HG02884 (cell line): ENCODE results near the gene NOL3.

ENCODE experiments used
- ATAC-seq: cut with Tn5 transposase; IDR thresholded peaks from one replicate; pipeline ENCODE4 v1.9.1; 2021; ENCODE audit warnings: mild to moderate bottlenecking, moderate library complexity; ENCODE audit not compliant: unreplicated experiment

Gene NOL3

DNA sequence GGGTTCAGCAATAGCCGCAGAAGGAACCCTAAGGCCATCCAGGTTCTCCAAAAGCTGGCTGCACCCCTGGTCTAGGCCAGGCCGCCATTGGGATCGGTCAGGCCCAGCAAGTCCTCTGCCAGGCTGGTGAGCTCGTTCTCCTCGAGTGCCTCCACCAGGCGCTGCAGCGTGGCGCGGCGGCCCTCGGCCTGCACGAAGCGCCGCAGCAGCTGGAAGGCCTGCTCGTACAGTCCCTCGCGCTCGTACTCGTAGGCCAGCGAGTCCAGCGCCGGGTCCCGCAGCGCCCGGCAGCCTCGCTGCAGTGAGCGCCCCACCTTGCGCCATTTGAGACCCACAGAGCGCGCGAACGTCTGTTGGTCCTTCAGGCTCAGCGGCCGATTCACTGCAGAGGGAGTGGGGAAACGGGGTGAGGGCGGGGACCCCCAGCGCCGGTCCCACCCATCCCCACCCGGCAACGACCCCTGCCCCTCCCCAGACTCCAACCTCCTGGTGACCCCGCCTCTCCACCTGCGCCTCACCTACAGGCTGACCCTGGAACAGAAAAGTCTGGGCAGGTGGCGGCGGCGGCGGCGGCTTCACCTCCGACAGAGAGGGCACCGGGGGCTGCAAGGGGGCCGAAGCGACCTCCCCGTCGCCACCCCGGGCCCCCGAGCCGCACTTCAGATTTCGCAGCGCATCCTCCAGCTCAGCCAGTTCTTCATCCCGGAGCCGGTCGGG lies 15.6 kb upstream of the NOL3 start:
- ATAC-seq: no peak

GRCh38 chr16:67155295-67156142 lies 14.8 kb upstream of the NOL3 start:
- no peak for ATAC-seq

GRCh38 chr16:67156143-67156844 lies 14.0 kb upstream of the NOL3 start:
- no peak for ATAC-seq

- no peak for ATAC-seq
These were observed 13.1 kb upstream of the NOL3 start for GRCh38 chr16:67157106-67157748.

GRCh38 chr16:67157892-67158635 lies 12.3 kb upstream of the NOL3 start:
- no peak for ATAC-seq

- ATAC-seq: peak; percentile 28
These were observed 11.4 kb upstream of the NOL3 start for GRCh38 chr16:67158637-67159600.

- no peak for ATAC-seq
These were observed 8.7 kb upstream of the NOL3 start for GRCh38 chr16:67161595-67162058.

DNA sequence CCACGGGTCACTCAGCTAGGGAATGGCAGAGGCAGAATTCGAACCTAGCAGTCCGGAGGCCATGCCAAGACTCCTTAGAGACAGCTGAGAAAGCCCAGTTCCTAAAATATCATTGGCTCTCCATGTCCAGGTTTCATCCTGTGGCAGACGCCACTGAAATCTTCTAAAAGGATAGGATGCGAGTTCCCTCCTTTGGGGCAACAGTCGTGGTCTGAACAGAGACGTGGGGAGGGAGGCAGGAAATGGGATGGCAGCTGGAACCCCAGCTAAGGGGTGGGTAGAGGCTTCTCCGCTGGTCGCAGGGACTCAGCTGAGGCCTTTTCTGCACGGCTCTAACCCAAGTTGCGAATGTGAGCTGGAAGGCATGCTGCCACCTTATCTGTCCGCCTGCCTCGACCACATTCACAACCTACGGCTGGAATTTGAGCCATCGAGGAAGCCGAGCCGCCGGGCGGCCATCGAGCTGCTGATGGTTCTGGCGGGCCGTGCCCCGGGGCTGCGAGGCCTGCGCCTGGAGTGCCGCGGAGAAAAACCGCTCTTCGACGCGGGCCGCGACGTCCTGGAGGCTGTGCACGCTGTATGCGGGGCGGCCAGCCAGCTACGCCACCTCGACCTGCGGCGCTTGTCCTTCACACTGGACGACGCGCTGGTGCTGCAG lies 7.7 kb upstream of the NOL3 start:
- no peak for ATAC-seq

DNA sequence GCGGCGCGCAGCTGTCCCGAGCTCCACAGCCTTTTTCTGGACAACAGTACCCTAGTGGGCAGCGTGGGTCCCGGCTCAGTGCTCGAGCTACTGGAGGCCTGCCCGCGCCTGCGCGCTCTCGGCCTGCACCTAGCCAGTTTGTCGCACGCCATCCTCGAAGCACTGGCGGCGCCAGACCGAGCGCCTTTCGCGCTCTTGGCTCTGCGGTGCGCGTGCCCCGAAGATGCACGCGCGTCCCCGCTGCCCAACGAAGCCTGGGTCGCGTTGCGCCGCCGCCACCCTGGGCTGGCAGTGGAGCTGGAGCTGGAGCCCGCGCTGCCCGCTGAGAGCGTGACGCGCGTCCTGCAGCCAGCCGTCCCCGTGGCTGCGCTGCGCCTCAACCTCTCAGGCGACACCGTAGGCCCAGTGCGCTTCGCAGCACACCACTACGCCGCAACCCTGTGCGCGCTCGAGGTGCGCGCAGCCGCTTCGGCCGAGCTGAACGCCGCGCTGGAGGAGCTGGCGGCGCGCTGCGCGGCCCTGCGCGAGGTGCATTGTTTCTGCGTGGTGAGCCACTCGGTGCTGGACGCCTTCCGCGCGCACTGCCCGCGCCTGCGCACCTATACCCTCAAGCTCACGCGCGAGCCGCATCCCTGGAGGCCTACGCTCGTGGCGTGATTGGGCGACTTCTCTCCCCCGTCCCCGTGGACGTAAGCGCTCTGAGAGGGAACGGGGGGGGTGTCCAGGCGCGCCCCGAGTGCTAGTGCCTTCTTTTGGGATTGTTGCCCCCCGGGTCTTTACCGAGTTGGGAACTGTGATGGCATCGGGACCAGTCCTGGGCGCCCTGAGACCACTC lies 7.0 kb upstream of the NOL3 start:
- no peak for ATAC-seq

GRCh38 chr16:67163999-67164558 lies 6.3 kb upstream of the NOL3 start:
- ATAC-seq: no peak

- no peak for ATAC-seq
These were observed 5.7 kb upstream of the NOL3 start, which contains the start of gene HSF4 for GRCh38 chr16:67164599-67165061. Gene HSF4, plus strand, starts transcription at chr16:67164745. Its CDS starts 67 bp downstream, at chr16:67164812.

- no peak for ATAC-seq
These were observed 4.9 kb upstream of the NOL3 start for GRCh38 chr16:67165121-67166078.

GRCh38 chr16:67166110-67166547 lies 4.2 kb upstream of the NOL3 start:
- no peak for ATAC-seq

- no peak for ATAC-seq
These were observed 3.7 kb upstream of the NOL3 start for GRCh38 chr16:67166598-67167168.

DNA sequence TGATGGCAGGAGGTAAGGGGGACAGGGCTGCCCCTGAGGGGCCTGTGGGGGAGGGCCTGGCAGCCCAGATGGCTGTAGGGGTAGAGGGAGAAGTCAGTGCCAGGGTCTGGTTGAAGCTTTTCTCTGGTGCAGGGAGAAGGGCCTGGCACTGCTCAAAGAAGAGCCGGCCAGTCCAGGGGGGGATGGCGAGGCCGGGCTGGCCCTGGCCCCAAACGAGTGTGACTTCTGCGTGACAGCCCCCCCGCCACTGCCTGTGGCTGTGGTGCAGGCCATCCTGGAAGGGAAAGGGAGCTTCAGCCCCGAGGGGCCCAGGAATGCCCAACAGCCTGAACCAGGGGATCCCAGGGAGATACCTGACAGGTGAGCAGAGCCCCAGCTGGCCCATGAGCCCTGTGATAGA lies 2.8 kb upstream of the NOL3 start:
- ATAC-seq: no peak

- ATAC-seq: no peak
These were observed 1.3 kb upstream of the NOL3 start for GRCh38 chr16:67169011-67169451.
